GM19397 (cell line): ENCODE data around the gene RHOBTB1.
"Not testable (repeated sequence)": the region's sequence is repeated elsewhere in the genome, so short reads cannot be mapped to it uniquely, and the experiment has no call there.

ENCODE experiments used
- ATAC-seq: cut with Tn5 transposase; IDR thresholded peaks from one replicate; pipeline ENCODE4 v1.9.1; 2021; ENCODE audit warnings: mild to moderate bottlenecking, moderate library complexity; ENCODE audit not compliant: unreplicated experiment

The RHOBTB1 gene

GRCh38 chr10:60871215-60871614 lies 72.8 kb downstream of the RHOBTB1 start:
- no peak for ATAC-seq

DNA sequence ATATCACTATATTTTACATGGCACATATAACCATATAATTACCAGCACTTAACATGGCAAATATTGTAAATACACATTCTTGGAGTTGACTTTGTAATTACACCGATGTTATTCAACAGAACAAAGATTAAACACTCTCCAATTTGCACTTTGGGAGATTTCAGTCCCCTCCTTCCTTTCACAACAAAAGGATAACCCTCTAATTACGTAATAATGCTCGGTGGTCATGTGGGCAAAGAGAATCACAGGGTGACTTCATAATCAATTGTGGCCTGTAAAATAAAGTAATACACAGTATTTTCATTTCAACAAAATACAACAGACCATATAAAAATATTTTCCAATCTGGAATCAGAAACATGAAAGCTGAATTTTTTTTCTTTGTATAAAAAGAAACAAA lies 73.2 kb downstream of the RHOBTB1 start:
- no peak for ATAC-seq

- ATAC-seq = no peak
These were observed 73.6 kb downstream of the RHOBTB1 start for GRCh38 chr10:60870416-60870728.

DNA sequence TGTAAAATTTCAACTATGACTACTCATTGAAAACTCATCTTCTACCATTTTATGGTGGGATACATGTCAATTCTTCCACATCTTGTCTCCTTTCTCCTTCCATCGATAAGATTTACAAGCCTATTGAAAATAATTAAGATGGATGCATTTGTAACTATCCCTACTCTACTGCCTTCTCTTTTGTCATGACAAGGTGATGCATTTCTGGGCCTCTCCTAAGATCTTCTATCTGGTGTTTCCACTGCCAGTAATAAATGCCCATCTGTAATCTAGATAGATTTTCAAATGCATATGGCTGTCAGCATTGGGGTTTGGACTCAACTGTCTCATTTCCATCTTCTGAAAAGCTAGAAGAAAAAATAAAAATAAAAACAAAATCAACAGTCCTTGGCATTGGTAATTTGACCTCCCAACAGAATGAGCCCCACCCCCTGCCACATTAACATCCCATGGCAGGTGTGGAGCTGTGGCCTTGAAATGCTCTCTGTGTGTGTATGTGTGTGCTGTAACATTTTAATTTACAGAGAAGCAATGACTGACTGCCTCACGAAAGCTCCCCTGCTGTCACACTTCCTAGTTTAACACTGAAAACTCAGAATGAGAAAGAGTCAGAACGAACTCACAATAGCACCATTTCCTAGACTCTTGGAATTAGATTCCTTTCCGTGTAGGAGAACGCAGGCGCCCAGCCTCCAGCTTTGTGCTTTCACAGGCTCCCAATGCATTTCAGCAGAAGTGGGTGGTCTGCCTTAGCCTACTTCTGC lies 74.2 kb downstream of the RHOBTB1 start:
- no peak for ATAC-seq

GRCh38 chr10:60868946-60869345 lies 75.0 kb downstream of the RHOBTB1 start:
- no peak for ATAC-seq

DNA sequence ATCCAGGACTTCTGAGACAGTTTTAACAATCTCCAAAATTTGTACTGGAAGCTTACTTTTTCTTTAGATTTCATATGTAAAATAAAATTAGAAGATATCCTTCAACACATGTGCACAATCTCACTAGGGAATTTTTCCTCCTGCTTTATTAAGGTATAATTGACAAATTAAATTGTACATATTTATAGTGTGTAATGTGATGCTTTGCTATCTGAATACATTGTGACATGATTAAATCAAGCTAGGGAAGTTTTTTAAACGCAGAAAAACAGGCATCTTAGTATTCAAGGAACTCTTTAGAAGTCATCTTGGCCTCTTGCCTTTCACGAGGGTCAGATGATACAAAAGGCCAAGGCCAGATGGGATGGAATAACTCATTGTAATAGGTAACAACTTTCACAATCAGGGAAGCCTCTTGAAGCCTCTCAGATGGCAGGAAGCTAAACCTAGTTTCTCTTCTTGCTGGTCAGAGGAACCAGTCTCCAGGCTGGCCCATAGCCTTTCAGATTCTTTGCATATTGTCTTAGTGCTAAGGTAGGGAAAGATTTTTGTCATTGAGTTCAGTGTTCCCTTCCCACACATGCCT lies 78.7 kb downstream of the RHOBTB1 start:
- no peak for ATAC-seq

DNA sequence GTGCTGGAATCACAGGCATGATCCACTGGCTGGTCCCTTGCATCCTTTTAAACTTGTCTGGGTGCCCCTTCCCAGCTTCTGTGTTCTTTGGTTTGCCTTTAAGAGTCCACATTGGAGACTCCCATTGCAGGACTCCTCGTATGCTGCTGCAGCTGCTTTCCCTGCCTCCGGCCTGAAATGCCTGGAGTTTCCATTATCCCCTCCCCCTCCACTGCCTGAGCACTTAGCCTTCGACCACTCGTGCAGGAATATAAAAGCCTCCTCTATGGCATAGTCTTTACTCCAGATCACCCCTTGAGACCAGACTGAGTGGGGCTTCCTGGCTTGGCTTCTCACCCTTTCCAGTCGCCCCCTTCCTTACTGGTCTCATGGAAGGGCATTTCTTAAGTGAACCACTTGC lies 80.2 kb downstream of the RHOBTB1 start:
- no peak for ATAC-seq

GRCh38 chr10:60862517-60862916 lies 81.5 kb downstream of the RHOBTB1 start:
- no peak for ATAC-seq

GRCh38 chr10:60856405-60856804 lies 87.6 kb downstream of the RHOBTB1 start:
- ATAC-seq = no peak

GRCh38 chr10:60853637-60854036 lies 90.3 kb downstream of the RHOBTB1 start:
- ATAC-seq = no peak

DNA sequence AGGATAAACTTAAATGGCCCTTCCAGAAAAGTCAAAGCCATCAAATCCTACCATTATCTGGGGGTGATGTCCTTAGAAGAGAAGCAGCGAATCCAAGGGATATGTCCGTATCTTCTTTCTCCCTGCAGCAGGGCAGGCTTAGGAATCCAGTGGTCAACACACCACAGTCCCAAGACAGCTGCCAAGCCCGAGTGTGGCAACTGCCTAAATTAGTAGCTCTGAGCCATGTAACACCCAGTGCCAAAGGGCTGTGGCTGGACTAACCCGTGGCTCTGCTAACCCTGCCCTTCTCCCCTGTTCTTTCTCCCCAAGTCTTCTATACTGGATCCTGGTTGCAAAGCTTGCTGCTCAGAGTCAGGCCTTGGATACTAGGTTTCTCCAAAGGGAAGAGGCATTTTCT lies 90.9 kb downstream of the RHOBTB1 start:
- no peak for ATAC-seq

GRCh38 chr10:60849740-60850139 lies 94.2 kb downstream of the RHOBTB1 start:
- ATAC-seq = no peak

DNA sequence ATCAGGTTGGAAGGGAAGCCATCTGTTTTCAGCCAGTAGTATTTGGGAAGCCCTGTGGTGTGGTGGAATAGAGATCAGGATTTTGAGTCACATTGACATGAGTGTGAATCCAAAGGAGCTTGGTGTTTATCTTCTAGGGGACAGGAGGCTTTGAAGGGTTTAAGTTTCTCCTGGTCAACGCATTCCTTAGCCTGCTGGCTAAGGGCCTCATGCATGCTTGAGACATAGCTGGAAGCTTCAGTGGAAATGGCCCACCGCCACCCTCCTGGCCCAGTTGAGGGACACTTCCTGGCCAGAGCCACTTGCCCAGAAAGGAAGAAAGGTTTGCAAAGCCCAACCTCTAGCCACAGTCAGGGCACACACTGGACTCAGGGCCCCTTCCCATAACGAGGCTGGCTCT lies 94.8 kb downstream of the RHOBTB1 start:
- ATAC-seq = no peak

GRCh38 chr10:60848680-60849079 lies 95.3 kb downstream of the RHOBTB1 start:
- ATAC-seq = no peak

DNA sequence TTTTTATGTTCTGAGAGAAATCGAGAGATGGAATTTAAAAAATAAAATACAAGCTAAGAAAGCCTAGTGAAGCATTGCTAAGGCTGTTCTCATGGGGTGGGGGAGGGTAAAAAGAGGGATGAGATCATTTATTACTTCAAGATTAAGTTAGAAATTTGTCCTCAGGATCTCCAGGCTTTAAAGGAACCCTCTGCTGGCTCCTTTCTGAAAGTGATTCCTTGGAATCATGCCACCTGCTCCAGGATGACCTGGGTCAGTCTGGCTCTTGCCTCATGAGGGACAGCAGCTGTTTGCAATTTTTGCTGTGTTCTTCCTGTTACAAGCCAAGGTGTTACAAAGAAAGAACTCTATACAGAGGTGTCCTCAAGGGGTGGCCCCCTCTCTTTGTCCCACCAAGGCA lies 95.9 kb downstream of the RHOBTB1 start:
- ATAC-seq = no peak

DNA sequence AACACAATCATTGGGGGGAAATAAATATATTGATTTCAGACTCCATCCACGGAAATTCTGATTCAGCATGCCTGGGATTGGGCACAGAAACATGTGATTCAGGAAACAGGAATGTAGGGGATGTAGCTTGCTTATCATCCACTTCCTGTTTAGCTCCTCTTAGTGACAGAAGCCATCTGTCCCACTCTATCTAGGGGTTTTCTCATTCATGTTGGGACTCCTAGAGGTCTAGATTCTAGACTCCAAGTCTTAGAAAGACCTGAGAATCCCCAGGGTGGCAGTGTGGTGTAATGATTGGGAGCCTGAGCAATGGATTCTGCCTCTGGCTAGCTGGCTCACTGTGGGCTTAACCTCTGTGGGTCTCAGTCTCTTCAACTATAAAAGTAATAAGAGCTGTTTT lies 97.8 kb downstream of the RHOBTB1 start:
- ATAC-seq = no peak

DNA sequence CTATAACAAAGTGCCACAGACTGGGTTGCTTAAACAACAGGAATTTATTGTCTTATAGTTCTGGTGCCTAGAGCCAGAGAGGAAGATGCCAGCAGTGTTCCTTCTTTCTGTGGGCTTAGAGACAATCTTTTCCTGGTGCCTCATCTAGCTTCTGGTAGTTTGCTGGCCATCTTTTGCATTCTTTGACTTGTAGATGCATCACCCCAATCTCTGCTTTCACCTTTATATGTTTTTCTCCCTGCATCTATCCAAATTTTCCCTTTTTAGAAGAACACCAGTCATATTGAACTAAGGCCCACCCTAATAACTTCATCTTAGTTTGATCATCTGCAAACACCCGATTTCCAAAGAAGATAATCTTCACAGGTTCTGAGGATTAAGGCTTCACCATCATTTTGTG lies 98.9 kb downstream of the RHOBTB1 start:
- no peak for ATAC-seq

- ATAC-seq = no peak
These were observed 101.3 kb downstream of the RHOBTB1 start for GRCh38 chr10:60842694-60843093.

- ATAC-seq = not testable (repeated sequence)
These were observed 102.8 kb downstream of the RHOBTB1 start for GRCh38 chr10:60841227-60841626.

GRCh38 chr10:60835049-60835448 lies 108.9 kb downstream of the RHOBTB1 start:
- ATAC-seq = no peak

GRCh38 chr10:60834401-60834800 lies 109.6 kb downstream of the RHOBTB1 start:
- ATAC-seq = no peak

DNA sequence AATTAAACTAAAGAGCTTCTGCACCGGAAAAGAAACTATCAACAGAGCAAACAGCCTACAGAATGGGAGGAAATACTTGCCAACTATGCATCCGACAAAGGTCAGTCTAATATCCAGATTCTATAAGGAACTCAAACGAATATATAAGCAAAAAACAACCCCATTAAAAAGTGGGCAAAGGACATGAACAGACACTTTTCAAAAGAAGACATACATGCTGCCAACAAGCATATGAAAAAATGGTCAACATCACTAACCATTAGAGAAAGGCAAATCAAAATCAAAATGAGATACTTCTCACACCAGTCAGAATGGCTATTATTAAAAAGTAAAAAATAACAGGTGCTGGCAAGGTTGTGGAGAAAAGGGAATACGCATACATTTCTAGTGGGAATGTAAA lies 111.8 kb downstream of the RHOBTB1 start:
- ATAC-seq = not testable (repeated sequence)

GRCh38 chr10:60828489-60828852 lies 115.5 kb downstream of the RHOBTB1 start:
- no peak for ATAC-seq
